Brain microvascular endothelial cell (primary cell): ENCODE measurements around the gene GNA12.

ENCODE experiments used
- DNase-seq: peaks from one replicate; pipeline ENCODE4 v3.0.0-alpha.2; 2020
- H3K27ac ChIP-seq: fragments of 250-450 bp; sonication (Bioruptor Pico); 2 replicates; pipeline ENCODE4 v1.5.1; 2020; ENCODE audit warnings: mild to moderate bottlenecking, moderate library complexity
- H3K27me3 ChIP-seq: fragments of 250-450 bp; sonication (Bioruptor Pico); replicated peaks from 2 replicates; pipeline ENCODE4 v1.5.1; 2020; ENCODE audit warnings: mild to moderate bottlenecking
- H3K36me3 ChIP-seq: fragments of 250-450 bp; sonication (Bioruptor Pico); replicated peaks from 2 replicates; pipeline ENCODE4 v1.5.1; 2020; ENCODE audit warnings: mild to moderate bottlenecking
- H3K4me3 ChIP-seq: 2 replicates; pipeline ENCODE4 v1.5.1; 2011; ENCODE audit warnings: low read depth, mild to moderate bottlenecking, control low read depth, low read length, moderate library complexity
- CTCF ChIP-seq: IDR thresholded peaks from 2 replicates; pipeline ENCODE4 v1.5.1; 2011; ENCODE audit warnings: low read depth, mild to moderate bottlenecking, moderate library complexity, low read length, control low read depth, inconsistent platforms; ENCODE audit errors: missing control alignments
- in situ Hi-C: cut with HindIII; loops from 2 replicates; pipeline ENCODE4 v1.10.0; 2017; ENCODE audit warnings: low sequenced_read_pairs, low pct_ligation_motif_present

The GNA12 gene

DNA sequence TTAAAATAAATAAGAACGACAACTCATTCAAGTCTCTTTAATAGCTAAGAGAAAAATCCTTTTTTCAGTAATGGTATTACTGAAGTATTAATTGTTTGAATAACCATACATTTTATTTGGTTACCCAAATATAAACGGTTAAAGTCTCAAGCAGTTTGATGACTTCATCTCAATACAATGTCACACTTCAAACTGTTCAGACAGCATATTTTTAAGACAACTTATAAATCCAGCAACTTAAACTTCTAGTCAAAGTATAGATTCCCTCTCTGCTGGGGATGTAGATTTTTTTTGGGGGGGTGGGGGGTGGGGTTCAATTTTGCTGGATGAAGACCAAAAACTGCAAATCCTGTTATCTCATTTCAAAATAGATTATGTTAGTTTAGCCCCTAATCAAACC is 42.0 kb downstream of the GNA12 start:
- Histone ChIP-seq H3K36me3 (no peaks in the 10 kb centered on the region), H3K27me3 (no peaks in the 10 kb centered on the region), H3K27ac (peak overlapping the region; percentile 87), H3K4me3 (no peak overlapping the region)
- no peak for DNase-seq
- in situ Hi-C loops, result no loop called here
- no peak for TF ChIP-seq CTCF

- Histone ChIP-seq H3K4me3 (no peak overlapping the region), H3K36me3 (no peaks in the 10 kb centered on the region), H3K27ac (peak overlapping the region; percentile 87), H3K27me3 (no peaks in the 10 kb centered on the region)
- TF ChIP-seq CTCF, result no peak
- in situ Hi-C loops, result no loop called here
- peak; percentile 81 for DNase-seq
Observed at GRCh38 chr7:2800931-2801688, 43.0 kb downstream of the GNA12 start.

- no peak overlapping the region for H3K27ac ChIP-seq
- TF ChIP-seq CTCF, result no peak
- H3K36me3 ChIP-seq, result no peaks in the 10 kb centered on the region
- in situ Hi-C loops, result no loop called here
- H3K27me3 ChIP-seq, result no peaks in the 10 kb centered on the region
- H3K4me3 ChIP-seq, result no peak overlapping the region
- DNase-seq, result no peak
Observed at GRCh38 chr7:2800220-2800930, 43.7 kb downstream of the GNA12 start.

DNA sequence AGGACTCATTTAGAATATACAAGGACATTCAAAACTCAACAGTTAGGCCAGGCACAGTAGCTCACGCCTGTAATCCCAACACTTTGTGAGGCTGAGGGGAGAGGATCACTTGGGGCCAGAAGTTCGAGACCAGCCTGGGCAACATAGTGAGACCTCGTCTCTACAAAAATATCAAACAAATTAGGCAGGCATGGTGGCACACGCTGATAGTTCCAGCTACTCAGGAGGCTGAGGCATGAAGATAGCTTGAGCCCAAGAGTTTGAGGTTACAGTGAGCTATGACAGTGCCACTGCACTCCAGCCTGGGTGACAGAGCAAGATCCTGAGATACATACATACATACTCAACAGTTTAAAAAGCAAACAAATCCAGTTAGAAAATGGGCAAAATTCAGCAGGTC is 44.9 kb downstream of the GNA12 start:
- Histone ChIP-seq H3K4me3 (no peak overlapping the region), H3K27ac (no peak overlapping the region), H3K27me3 (no peaks in the 10 kb centered on the region), H3K36me3 (peaks cover 6% of the 10 kb centered on the region)
- DNase-seq, result no peak
- TF ChIP-seq CTCF, result no peak
- in situ Hi-C loops, result no loop called here

DNA sequence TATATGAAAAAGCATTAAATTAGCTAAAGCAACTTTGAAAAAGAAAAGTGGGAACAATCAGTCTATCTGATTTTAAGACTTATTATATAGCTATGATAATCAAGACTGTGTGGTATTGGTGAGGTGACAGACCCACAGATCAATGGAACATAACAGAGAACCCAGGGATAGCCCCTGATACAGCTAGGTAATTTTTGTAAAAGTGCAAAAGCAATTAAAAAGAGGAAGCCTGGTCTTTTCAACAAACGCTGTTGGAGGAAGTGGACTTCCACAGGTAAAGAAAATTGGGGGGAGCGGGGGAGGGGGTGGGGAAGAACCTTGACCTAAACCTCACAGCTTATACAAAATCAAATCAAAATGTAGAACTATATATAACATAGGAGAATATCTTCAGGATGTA is 45.4 kb downstream of the GNA12 start:
- peaks cover 11% of the 10 kb centered on the region for H3K36me3 ChIP-seq
- H3K4me3 ChIP-seq, result no peak overlapping the region
- in situ Hi-C loops, result no loop called here
- no peak for TF ChIP-seq CTCF
- H3K27ac ChIP-seq, result no peak overlapping the region
- no peaks in the 10 kb centered on the region for H3K27me3 ChIP-seq
- DNase-seq, result no peak
